A549 (cell line): ENCODE results near the gene CEL. TPM values are rescaled to one million over a fixed set of nuclear protein-coding genes. Genes with fewer than 3 reads are reported as not detected.

Source experiments
- ATAC-seq, 2 experiments: fragments of 200-7000 bp in 1 of 2; fragments of >200 bp in 1 of 2; cut with Nextera tagmentation in 1 of 2; cut with Tn5 transposase in 1 of 2; 3 replicates each; pipeline versions ENCODE4 v1.8.0 to v1.9.1; 2018 to 2020; ENCODE audit warnings: mild to moderate bottlenecking in 1 of 2, moderate library complexity in 1 of 2
- CTCF ChIA-PET: fragments of 300-600 bp; sonication (Branson Sonifier 250); formaldehyde crosslinking; extraction: SDS; loops from one replicate; lab custom pipeline; 2021; ENCODE audit warnings: antibody characterized with exemption, inconsistent platforms; lab: Yijun Ruan, JAX
- POLR2A ChIA-PET: fragments of 350-600 bp; formaldehyde crosslinking; extraction: SDS; loops from one replicate; lab custom pipeline; 2021; ENCODE audit warnings: antibody characterized with exemption, inconsistent platforms; lab: Yijun Ruan, JAX
- DNase-seq, 2 experiments: peaks; one replicate each; pipeline versions ENCODE4 v3.0.0 to v3.0.0-alpha.2; 2011 to 2016; ENCODE audit warnings: low read depth in 1 of 2, low spot score in 1 of 2
- FAIRE-seq: peaks from 2 replicates; lab custom pipeline; 2011; peaks lifted over from hg19 to GRCh38; lab: Jason Lieb, UNC
- H3K27ac ChIP-seq, 2 experiments: fragments of >200 bp; sonication (Bioruptor Twin); formaldehyde crosslinking; 3 replicates each; pipeline ENCODE4 v1.5.1; 2016 to 2017
- H3K4me1 ChIP-seq: fragments of >200 bp; sonication (Bioruptor Twin); formaldehyde crosslinking; 3 replicates; pipeline ENCODE4 v1.6.1; 2016
- H3K4me2 ChIP-seq: fragments of >200 bp; sonication (Bioruptor Twin); formaldehyde crosslinking; 3 replicates; pipeline ENCODE4 v1.6.1; 2016
- H3K4me3 ChIP-seq: fragments of >200 bp; sonication (Bioruptor Twin); formaldehyde crosslinking; 3 replicates; pipeline ENCODE4 v1.5.1; 2016
- H3K9me3 ChIP-seq: fragments of >200 bp; sonication (Bioruptor Twin); formaldehyde crosslinking; 3 replicates; pipeline ENCODE4 v1.6.1; 2016
- BHLHE40 ChIP-seq: IDR thresholded peaks from 2 replicates; pipeline ENCODE4 v1.6.1; 2012; ENCODE audit warnings: low read depth, low read length, inconsistent platforms
- EHF ChIP-seq: fragments of 250-450 bp; sonication (Bioruptor Pico); IDR thresholded peaks from 2 replicates; pipeline ENCODE4 v1.5.0; 2020; ENCODE audit warnings: mild to moderate bottlenecking
- EHMT2 ChIP-seq: fragments of 200-600 bp; sonication (generic); IDR thresholded peaks from 2 replicates; pipeline ENCODE4 v1.6.1; 2016; ENCODE audit warnings: antibody characterized with exemption, low read depth, mild to moderate bottlenecking, moderate library complexity
- EP300 ChIP-seq, 2 experiments: fragments of >200 bp; sonication (Bioruptor Twin); formaldehyde crosslinking; IDR thresholded peaks; 2 replicates in 1 of 2; 3 replicates in 1 of 2; pipeline ENCODE4 v1.6.1; 2016 to 2017
- ESRRA ChIP-seq: fragments of 150-350 bp; IDR thresholded peaks from 2 replicates; pipeline ENCODE4 v1.6.1; 2014; ENCODE audit warnings: mild to moderate bottlenecking, low read length, borderline replicate concordance
- FOSB ChIP-seq: fragments of 250-450 bp; sonication (Bioruptor Pico); IDR thresholded peaks from 2 replicates; pipeline ENCODE4 v1.5.0; 2020; ENCODE audit warnings: mild to moderate bottlenecking, moderate library complexity
- FOSL2 ChIP-seq, 2 experiments: fragments of 450-650 bp in 1 of 2; fragments of >200 bp in 1 of 2; sonication (Bioruptor Twin) in 1 of 2; formaldehyde crosslinking; IDR thresholded peaks; 2 replicates each; pipeline versions ENCODE4 v1.5.0 to v1.6.1; 2016 to 2020; ENCODE audit warnings: mild to moderate bottlenecking in 1 of 2, moderate library complexity in 1 of 2
- FOXS1 ChIP-seq: fragments of 250-450 bp; sonication (Bioruptor Pico); IDR thresholded peaks from 2 replicates; pipeline ENCODE4 v1.5.0; 2020; ENCODE audit warnings: mild to moderate bottlenecking, moderate library complexity
- HEYL ChIP-seq: fragments of 250-450 bp; sonication (Bioruptor Pico); IDR thresholded peaks from 2 replicates; pipeline ENCODE4 v1.8.0; 2021; ENCODE audit warnings: mild to moderate bottlenecking, moderate library complexity
- JUN ChIP-seq, 2 experiments: fragments of >200 bp; sonication (Bioruptor Twin); formaldehyde crosslinking; IDR thresholded peaks; 2 replicates in 1 of 2; 3 replicates in 1 of 2; pipeline ENCODE4 v1.6.1; 2016 to 2017
- JUNB ChIP-seq: fragments of >200 bp; sonication (Bioruptor Twin); formaldehyde crosslinking; IDR thresholded peaks from 2 replicates; pipeline ENCODE4 v1.6.1; 2016
- KDM5A ChIP-seq: fragments of 200-600 bp; sonication (generic); IDR thresholded peaks from 2 replicates; pipeline ENCODE4 v1.6.1; 2016; ENCODE audit warnings: antibody characterized with exemption, mild to moderate bottlenecking
- MAZ ChIP-seq: fragments of 150-350 bp; IDR thresholded peaks from 2 replicates; pipeline ENCODE4 v1.6.1; 2014; ENCODE audit warnings: antibody characterized with exemption, low read depth, low read length, borderline replicate concordance
- NFE2L2 ChIP-seq: fragments of 150-350 bp; conservative IDR thresholded peaks from 2 replicates; pipeline ENCODE4 v1.6.1; 2014; ENCODE audit warnings: low read length
- PHF8 ChIP-seq: fragments of 200-600 bp; sonication (generic); IDR thresholded peaks from 2 replicates; pipeline ENCODE4 v1.6.1; 2016; ENCODE audit warnings: low read depth, mild to moderate bottlenecking, antibody characterized with exemption, moderate library complexity, borderline replicate concordance
- POLR2A ChIP-seq: IDR thresholded peaks from 2 replicates; pipeline ENCODE4 v1.6.1; 2012; ENCODE audit warnings: mild to moderate bottlenecking, low read length
- POLR2AphosphoS2 ChIP-seq: conservative IDR thresholded peaks from 2 replicates; pipeline ENCODE4 v1.6.1; 2012; ENCODE audit warnings: low read length, improper control_type of control experiment, inconsistent platforms
- RAD21 ChIP-seq, 2 experiments: fragments of >200 bp in 1 of 2; sonication (Bioruptor Twin) in 1 of 2; formaldehyde crosslinking in 1 of 2; IDR thresholded peaks in 1 of 2; conservative IDR thresholded peaks in 1 of 2; 2 replicates in 1 of 2; 3 replicates in 1 of 2; pipeline ENCODE4 v1.6.1; 2012 to 2018; ENCODE audit warnings: inconsistent platforms in 1 of 2
- RARB ChIP-seq: fragments of 250-450 bp; sonication (Bioruptor Pico); IDR thresholded peaks from 2 replicates; pipeline ENCODE4 v1.8.0; 2021; ENCODE audit warnings: mild to moderate bottlenecking, moderate library complexity
- RCOR1 ChIP-seq: fragments of 150-350 bp; IDR thresholded peaks from 2 replicates; pipeline ENCODE4 v1.6.1; 2014; ENCODE audit warnings: antibody characterized with exemption, low read length, low read depth
- RNF2 ChIP-seq: fragments of 200-600 bp; sonication (generic); IDR thresholded peaks from 2 replicates; pipeline ENCODE4 v1.6.1; 2016; ENCODE audit warnings: low read depth, mild to moderate bottlenecking, antibody characterized with exemption, moderate library complexity, borderline replicate concordance
- TFCP2L1 ChIP-seq: fragments of 250-450 bp; sonication (Bioruptor Pico); IDR thresholded peaks from 2 replicates; pipeline ENCODE4 v1.5.0; 2021; ENCODE audit warnings: mild to moderate bottlenecking
- ZC3H11A ChIP-seq: fragments of 450-650 bp; IDR thresholded peaks from 2 replicates; pipeline ENCODE4 v1.6.1; 2014; ENCODE audit warnings: antibody characterized with exemption, mild to moderate bottlenecking
- ZSCAN20 ChIP-seq: fragments of 250-450 bp; sonication (Bioruptor Pico); IDR thresholded peaks from 2 replicates; pipeline ENCODE4 v1.8.0; 2022; ENCODE audit warnings: mild to moderate bottlenecking, moderate library complexity
- WGBS: methylation state at CpG from one replicate; pipeline ENCODE4 v1.1.6; 2017; ENCODE audit errors: missing lambda C conversion rate; 5-methylcytosine and 5-hydroxymethylcytosine counted together
- polyA plus RNA-seq, 4 experiments: library from polyadenylated mRNA; depleted of rRNA in 3 of 4; stranded (reverse); fragments of >200 nt; fragmentation: RNase III in 1 of 4; extraction: RNeasy Plus Mini Kit Qiagen cat#74134 plus additional on column Dnase treatment in 1 of 4; gene quantifications; 2 replicates in 3 of 4; 3 replicates in 1 of 4; pipeline ENCODE4 v1.2.3, GENCODE V29; 2011 to 2017
- TF ChIP-seq, protein P1 (sequence below): IDR thresholded peaks from 2 replicates; pipeline ENCODE4 v1.6.1; 2012
- TF ChIP-seq, protein P2 (sequence below): IDR thresholded peaks from 2 replicates; pipeline ENCODE4 v1.6.1; 2012; ENCODE audit warnings: low read depth, borderline replicate concordance
- TF ChIP-seq, protein P3 (sequence below): fragments of >200 bp; sonication (Bioruptor Twin); formaldehyde crosslinking; IDR thresholded peaks from 2 replicates; pipeline ENCODE4 v1.6.1; 2016
- TF ChIP-seq, protein P4 (sequence below): IDR thresholded peaks from 2 replicates; pipeline ENCODE4 v1.6.1; 2012

CEL gene
- polyA plus RNA-seq, 2 of the 4 experiments (the other 2 are of a cell fraction), result 0.23 to 0.68 TPM

DNA sequence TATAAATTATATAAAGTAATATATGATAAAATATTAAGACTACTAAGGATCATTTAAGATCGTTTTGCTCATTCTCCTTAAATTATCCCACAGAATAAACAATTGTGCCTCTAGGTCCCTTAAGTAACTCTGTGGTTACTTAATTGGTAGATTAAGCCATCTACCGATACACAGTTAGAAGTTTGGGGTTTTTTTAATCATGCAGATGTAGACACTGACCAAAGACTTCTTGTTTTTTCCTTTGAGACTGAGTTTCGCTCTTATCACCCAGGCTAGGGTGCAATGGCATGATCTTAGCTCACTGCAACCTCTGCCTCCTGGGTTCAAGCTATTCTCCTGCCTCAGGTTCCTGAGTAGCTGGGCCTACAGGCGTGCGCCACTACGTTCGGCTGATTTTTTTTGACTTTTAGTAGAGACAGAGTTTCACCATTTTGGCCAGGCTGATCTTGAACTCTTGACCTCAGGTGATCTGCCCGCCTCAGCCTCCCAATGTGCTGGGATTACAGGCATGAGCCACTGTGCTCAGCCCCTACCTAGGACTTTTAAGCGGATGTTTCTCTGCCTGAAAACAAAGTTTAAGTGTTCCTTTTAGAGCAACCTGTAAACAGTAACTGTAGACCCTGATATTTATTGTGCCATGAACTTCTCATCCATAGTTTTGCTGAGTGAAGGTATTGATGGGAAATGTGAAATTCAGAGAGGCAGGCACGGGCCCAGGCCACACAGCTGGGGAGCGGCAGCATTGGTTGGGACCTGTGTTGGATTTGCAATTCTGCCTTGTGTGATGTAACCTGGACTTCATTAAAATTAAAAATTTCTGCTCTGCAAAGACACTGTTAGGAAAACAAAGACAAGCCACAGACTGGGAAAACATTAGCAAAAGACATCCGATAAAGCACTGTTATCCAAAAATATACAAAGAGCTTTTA, 11.6 kb downstream of the CEL start:
- Histone ChIP-seq H3K27ac (no peak overlapping the region), H3K4me2 (no peak overlapping the region), H3K9me3 (no peaks in the 10 kb centered on the region), H3K4me3 (no peak overlapping the region), H3K4me1 (no peaks in the 10 kb centered on the region)
- ChIA-PET POLR2A (no interaction called here), CTCF (interaction anchor here (1.3 to 8.0 kb wide), 3 partner anchors 72 to 96 kb away, joined by 3 to 45 read pairs (median 4); no protein-coding TSS in a partner anchor)
- DNase-seq (no peak), FAIRE-seq (no peak), ATAC-seq (no peak)
- WGBS, result 84% methylated on average over 12 of the region's 12 CpGs
- TF ChIP-seq ZC3H11A, result no peak
- no peak for TF ChIP-seq FOSB (CRISPR knock-in tag)
- no peak for TF ChIP-seq RARB (CRISPR knock-in tag)
- TF ChIP-seq, protein P1, sequence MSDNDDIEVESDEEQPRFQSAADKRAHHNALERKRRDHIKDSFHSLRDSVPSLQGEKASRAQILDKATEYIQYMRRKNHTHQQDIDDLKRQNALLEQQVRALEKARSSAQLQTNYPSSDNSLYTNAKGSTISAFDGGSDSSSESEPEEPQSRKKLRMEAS, result no peak
- TF ChIP-seq, protein P2, sequence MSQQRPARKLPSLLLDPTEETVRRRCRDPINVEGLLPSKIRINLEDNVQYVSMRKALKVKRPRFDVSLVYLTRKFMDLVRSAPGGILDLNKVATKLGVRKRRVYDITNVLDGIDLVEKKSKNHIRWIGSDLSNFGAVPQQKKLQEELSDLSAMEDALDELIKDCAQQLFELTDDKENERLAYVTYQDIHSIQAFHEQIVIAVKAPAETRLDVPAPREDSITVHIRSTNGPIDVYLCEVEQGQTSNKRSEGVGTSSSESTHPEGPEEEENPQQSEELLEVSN, result no peak
- no peak for TF ChIP-seq EP300 (IDR thresholded peaks at IDR 0.05)
- no peak for TF ChIP-seq ESRRA
- TF ChIP-seq, protein P3, sequence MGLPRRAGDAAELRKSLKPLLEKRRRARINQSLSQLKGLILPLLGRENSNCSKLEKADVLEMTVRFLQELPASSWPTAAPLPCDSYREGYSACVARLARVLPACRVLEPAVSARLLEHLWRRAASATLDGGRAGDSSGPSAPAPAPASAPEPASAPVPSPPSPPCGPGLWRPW, result no peak
- TF ChIP-seq EHMT2, result no peak
- no peak for TF ChIP-seq RNF2
- TF ChIP-seq BHLHE40, result no peak
- no peak for TF ChIP-seq KDM5A
- no peak for TF ChIP-seq FOSL2 (IDR thresholded peaks at IDR 0.05)
- no peak for TF ChIP-seq FOSL2 (CRISPR knock-in tag; IDR thresholded peaks at IDR 0.05)
- no peak for TF ChIP-seq MAZ
- no peak for TF ChIP-seq POLR2AphosphoS2
- TF ChIP-seq TFCP2L1 (CRISPR knock-in tag), result no peak
- no peak for TF ChIP-seq HEYL (CRISPR knock-in tag)
- TF ChIP-seq, protein P4, sequence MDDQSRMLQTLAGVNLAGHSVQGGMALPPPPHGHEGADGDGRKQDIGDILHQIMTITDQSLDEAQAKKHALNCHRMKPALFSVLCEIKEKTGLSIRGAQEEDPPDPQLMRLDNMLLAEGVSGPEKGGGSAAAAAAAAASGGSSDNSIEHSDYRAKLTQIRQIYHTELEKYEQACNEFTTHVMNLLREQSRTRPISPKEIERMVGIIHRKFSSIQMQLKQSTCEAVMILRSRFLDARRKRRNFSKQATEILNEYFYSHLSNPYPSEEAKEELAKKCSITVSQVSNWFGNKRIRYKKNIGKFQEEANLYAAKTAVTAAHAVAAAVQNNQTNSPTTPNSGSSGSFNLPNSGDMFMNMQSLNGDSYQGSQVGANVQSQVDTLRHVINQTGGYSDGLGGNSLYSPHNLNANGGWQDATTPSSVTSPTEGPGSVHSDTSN, result no peak
- TF ChIP-seq POLR2A, result no peak

DNA sequence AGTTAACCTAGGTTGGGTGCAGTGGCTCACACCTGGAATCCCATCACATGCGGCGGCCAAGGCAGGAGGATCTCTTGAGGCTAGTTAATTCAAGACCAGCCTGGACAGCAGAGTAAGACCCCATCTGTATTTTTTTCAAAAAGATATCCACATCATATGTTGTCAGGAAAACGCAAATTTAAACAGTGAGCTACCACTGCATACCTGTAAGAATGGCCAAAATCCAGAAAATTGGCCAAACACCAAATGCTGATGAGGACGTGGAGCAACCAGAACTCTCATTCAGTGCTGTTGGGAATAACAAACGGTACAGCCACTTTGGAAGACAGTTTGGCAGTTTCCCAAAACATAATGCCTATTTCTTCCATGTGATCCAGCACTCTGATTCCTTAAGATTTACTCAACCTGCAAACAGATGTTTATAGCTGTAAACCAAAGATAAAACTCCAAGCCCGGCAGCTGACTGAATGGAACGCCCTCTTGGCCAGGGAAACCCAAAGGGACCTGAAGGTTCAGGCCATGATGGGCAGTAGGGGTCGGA, 12.4 kb downstream of the CEL start:
- no peak for TF ChIP-seq PHF8
- TF ChIP-seq MAZ, result no peak
- no peak for TF ChIP-seq EHF
- TF ChIP-seq RARB (CRISPR knock-in tag), result no peak
- no peak for TF ChIP-seq RAD21 (conservative IDR thresholded peaks at IDR 0.05 in 1 of 2, IDR thresholded peaks at IDR 0.05 in 1 of 2)
- TF ChIP-seq ESRRA, result no peak
- TF ChIP-seq RCOR1, result no peak
- TF ChIP-seq, protein P2, result no peak
- TF ChIP-seq ZSCAN20, result no peak
- TF ChIP-seq JUN (IDR thresholded peaks at IDR 0.05), result no peak
- TF ChIP-seq EP300 (IDR thresholded peaks at IDR 0.05), result no peak
- TF ChIP-seq RNF2, result no peak
- no peak for TF ChIP-seq JUNB
- no peak for TF ChIP-seq NFE2L2
- no peak for TF ChIP-seq HEYL (CRISPR knock-in tag)
- no peak for TF ChIP-seq FOXS1 (CRISPR knock-in tag)
- ATAC-seq, result no peak
- ChIA-PET CTCF (interaction anchor here (0.5 to 8.0 kb wide), 5 partner anchors 28 to 713 kb away, joined by 3 to 45 read pairs (median 4); no protein-coding TSS in a partner anchor), POLR2A (no interaction called here)
- FAIRE-seq, result no peak
- Histone ChIP-seq H3K9me3 (no peaks in the 10 kb centered on the region), H3K27ac (no peak overlapping the region), H3K4me2 (no peak overlapping the region), H3K4me3 (no peak overlapping the region), H3K4me1 (no peaks in the 10 kb centered on the region)
- whole genome bisulfite sequencing, result 58% methylated on average over 8 of the region's 8 CpGs
- DNase-seq, result no peak
